ENCODE results near the gene ABCG1.

ABCG1 gene

DNA sequence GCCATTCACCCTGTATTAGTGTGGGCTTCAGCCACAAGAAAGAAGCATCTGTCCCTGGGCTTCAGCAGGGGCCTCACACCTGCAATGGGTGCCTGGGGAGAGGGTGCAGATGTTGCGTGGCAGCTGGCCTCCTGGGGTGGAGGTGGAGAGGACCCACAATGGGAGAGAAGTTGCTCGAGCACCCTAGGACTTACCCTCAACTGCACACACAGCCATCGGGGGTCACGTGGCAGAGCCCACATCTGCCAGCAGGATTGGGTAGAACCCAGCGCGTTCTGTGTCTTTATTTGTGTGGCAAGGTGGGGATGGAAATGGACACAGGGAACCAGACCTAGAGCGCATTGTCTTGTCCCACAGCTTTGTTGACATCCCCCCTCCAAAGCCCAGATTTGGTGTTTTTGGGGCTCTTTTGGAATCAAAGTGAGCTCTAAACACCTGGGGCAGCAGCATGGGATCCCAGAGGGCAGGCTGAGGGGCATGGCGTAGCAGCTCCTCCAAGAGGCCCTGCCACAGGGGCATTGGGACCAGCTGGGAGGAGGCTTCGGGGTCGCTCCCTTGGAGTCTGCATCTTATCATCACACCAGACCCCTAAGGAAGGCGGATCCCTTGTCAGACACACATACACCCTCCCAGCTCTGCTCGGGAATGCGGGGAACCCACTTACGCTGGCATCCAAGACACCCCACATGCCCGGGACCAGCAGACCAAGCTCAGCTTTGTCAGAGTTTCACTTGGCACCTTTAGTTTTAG, 5.1 kb downstream of the ABCG1 start:
- H3K27ac ChIP-seq: no peak overlapping the region
- TF ChIP-seq, protein P1, sequence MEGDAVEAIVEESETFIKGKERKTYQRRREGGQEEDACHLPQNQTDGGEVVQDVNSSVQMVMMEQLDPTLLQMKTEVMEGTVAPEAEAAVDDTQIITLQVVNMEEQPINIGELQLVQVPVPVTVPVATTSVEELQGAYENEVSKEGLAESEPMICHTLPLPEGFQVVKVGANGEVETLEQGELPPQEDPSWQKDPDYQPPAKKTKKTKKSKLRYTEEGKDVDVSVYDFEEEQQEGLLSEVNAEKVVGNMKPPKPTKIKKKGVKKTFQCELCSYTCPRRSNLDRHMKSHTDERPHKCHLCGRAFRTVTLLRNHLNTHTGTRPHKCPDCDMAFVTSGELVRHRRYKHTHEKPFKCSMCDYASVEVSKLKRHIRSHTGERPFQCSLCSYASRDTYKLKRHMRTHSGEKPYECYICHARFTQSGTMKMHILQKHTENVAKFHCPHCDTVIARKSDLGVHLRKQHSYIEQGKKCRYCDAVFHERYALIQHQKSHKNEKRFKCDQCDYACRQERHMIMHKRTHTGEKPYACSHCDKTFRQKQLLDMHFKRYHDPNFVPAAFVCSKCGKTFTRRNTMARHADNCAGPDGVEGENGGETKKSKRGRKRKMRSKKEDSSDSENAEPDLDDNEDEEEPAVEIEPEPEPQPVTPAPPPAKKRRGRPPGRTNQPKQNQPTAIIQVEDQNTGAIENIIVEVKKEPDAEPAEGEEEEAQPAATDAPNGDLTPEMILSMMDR (conservative IDR thresholded peaks at IDR 0.05): no peak

DNA sequence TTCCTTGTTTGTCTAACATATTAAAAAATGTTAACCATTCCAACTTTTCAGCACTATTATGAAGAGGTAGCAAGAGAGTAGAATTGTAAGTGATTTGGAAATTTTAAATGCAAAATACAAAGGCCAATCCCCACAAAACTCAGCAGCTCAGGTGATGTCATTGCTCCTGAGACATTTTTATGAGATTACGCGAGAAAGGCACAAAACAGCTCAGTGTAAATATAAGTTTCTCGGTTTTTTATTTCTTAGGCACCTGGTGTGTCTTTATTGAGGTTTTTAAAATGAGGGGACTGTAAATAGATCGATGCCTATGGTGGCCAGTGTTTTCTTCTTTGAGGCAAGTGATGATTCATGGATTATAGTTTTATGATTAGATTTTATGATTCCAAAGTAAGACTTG, 6.1 kb downstream of the ABCG1 start:
- TF ChIP-seq, protein P1 (conservative IDR thresholded peaks at IDR 0.05): no peak

DNA sequence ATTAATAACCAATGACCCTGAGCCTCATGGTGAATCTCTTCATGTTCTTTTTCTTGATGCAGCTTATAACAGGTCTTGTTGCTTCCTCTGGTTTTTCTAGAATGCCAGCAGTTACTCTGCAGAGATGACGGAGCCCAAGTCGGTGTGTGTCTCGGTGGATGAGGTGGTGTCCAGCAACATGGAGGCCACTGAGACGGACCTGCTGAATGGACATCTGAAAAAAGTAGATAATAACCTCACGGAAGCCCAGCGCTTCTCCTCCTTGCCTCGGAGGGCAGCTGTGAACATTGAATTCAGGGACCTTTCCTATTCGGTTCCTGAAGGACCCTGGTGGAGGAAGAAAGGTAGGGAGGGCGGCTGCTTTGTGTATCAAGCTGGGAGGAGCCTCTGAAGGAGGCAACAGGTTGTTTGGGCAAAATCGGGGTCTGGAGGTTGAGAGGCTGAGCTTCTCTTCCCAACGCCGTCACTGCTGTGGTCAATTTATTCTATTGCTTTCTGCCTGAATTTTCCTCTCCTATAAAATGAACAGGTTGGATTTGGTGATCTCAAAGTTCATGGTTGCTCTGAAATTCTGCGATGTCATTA, 6.7 kb downstream of the ABCG1 start:
- H3K27ac ChIP-seq: no peak overlapping the region
- TF ChIP-seq, protein P1 (conservative IDR thresholded peaks at IDR 0.05): no peak

More for the DNA sequence above, 6.1 kb downstream of the ABCG1 start:
- H3K27ac ChIP-seq: no peak overlapping the region

DNA sequence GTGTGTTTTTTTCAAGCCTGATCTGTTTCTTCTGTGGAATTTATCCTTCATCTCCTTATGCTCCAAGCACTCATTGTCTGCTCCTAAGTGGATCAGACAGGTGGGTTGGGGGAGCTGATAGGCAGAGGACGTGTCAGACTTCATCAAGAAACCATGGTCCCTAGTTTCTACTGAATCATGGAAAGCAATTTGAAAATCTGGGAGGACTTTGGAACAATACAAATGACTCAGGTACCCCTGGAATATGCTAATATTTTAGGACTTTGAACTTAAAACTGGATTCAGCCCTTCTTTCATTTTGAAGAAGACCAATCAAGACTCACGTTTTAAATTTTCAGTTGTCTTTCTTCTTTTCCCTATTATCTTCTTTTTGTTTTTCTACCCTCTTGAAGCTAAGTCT, 7.7 kb downstream of the ABCG1 start:
- H3K27ac ChIP-seq: no peak overlapping the region
- TF ChIP-seq, protein P1 (conservative IDR thresholded peaks at IDR 0.05): no peak

DNA sequence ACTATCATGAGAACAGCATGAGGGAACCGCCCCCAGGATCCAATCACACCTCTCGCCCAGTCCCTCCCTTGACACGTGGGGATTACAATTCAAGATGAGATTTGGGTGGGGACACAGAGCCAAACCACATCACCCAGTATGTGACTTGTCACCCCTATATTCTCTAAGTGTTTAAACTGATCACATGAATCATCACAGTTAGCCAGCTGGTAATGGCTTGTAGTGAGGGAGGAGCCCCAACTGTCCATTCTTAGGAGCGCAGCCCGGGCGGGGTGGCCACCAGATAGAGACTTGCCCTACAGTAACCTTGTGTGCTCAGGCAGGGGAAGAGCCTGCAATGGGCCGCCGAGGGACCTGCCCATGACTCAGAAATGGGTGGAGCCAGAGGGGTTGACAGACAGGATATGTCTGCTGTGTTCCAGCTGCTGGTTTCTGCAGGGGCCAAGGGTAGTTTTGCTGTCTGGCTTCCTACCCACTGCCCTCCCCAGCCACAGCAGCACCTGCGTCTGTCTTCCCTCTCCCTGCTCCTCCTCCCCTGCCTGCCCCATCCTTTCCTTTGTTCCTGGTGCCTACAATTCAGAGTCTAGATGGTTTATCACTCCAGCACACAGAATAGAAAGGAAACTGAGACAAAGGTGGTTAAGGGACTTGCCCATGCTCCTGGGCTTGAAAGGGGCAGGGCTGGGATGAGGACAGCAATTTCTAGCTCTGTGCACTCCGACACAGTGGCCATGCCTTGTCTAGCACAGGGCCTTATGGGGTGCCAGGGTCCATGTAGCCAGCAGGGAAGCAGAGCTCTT, 9.2 kb downstream of the ABCG1 start:
- TF ChIP-seq, protein P1 (conservative IDR thresholded peaks at IDR 0.05): no peak
- H3K27ac ChIP-seq: no peak overlapping the region

DNA sequence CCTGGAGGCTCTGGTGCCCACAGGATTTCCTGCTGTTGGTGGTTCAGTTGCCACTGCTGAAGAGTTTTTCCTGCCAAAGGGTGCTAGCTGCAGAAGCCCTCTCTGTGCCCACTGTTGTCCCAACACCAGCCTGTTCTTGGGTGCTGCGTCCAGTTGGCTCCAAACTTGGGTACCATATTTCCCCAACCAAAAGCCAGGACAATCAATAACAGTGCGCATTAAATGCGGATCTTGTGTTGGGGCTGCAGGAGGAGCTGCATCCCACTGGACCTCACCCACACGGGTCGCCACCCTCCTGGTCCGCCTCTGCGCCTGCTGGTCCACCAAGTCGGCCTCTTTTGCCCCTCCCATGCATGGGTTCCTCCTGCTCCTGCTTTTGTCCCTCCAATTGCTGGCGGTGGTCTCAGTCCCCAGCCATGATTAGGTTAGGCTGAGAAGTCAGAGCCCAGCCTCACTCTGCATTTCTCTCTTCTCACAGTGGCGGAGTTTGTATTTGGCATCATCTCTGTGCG, 9.8 kb downstream of the ABCG1 start:
- H3K27ac ChIP-seq: no peak overlapping the region
- TF ChIP-seq, protein P1 (conservative IDR thresholded peaks at IDR 0.05): no peak

DNA sequence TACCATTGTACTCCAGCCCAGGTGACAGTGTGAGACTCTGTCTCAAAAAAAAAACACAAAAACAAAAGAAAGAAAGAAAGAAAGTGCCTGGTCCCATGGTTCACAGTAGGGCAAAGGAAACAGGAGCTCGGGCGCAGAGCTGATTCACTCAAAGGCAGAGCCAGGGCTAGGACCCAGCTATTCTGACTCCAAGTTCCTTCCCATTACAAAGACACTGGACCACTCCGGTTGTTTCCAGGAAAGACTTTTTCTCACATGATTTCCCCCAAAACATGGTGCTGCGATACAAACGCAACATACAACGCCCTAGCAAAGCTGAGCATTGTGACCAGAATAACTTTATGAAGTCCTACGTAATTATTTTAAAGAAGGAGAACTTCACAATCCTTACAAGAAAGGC, 10.7 kb downstream of the ABCG1 start:
- H3K27ac ChIP-seq: no peak overlapping the region
- TF ChIP-seq, protein P1 (conservative IDR thresholded peaks at IDR 0.05): no peak

Measured in VCaP (cell line).